ENCODE data around the gene GABRP. TPM values are rescaled to one million over a fixed set of nuclear protein-coding genes. Genes with fewer than 3 reads are reported as not detected.

The GABRP gene
- total RNA-seq, 1 experiment from 2014 or later, result 1.5 TPM

DNA sequence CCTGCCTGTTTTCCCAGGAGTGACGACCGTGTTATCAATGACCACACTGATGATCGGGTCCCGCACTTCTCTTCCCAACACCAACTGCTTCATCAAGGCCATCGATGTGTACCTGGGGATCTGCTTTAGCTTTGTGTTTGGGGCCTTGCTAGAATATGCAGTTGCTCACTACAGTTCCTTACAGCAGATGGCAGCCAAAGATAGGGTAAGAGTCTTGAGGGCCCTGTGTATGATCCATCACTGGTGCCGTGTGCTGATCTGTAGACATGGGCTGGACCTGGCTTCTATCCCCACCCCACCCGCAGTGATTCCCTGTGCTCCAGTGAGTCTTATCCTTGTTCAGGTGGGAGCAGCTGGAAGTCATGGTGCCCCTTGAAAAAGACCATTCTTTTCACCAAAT is 26.0 kb downstream of the GABRP start:
- Histone ChIP-seq H3K56ac (ENCODE audit: insufficient read length, low read depth, low read length) (no peak overlapping the region), H2BK12ac (ENCODE audit: insufficient read length, low read depth, low read length) (no peak overlapping the region), H3K4me1 (ENCODE audit: insufficient read depth, low read length) (no peaks in the 10 kb centered on the region), H3K27me3 (ENCODE audit: insufficient read depth, low read length) (no peaks in the 10 kb centered on the region), H3K4ac (ENCODE audit: low read depth, low read length) (no peak overlapping the region), H4K20me1 (ENCODE audit: control insufficient read depth, insufficient read depth, insufficient read length) (no peaks in the 10 kb centered on the region), H3K23me2 (ENCODE audit: insufficient read length, low read depth, low read length, poor library complexity, severe bottlenecking) (no peaks in the 10 kb centered on the region), H2AK5ac (ENCODE audit: insufficient read length, low read length) (no peak overlapping the region), H3K9ac (ENCODE audit: extremely low read depth, insufficient read length, low read length) (no peak overlapping the region), H4K8ac (replicated peaks; ENCODE audit: insufficient read length, low read depth, low read length) (no peak overlapping the region), H2AFZ (ENCODE audit: low read length) (no peak overlapping the region), H3T11ph (ENCODE audit: low read length) (no peak overlapping the region), H3K79me1 (ENCODE audit: insufficient read depth, low read depth, low read length, poor library complexity, severe bottlenecking) (no peaks in the 10 kb centered on the region), H2BK120ac (ENCODE audit: low read depth, low read length, poor library complexity, severe bottlenecking) (no peak overlapping the region), H2BK15ac (ENCODE audit: low read depth, low read length) (no peak overlapping the region), H3K27ac (ENCODE audit: insufficient read length, low read depth, low read length) (no peak overlapping the region), H3K18ac (ENCODE audit: insufficient read length, low read depth, low read length) (no peak overlapping the region), H3K4me2 (ENCODE audit: insufficient read depth, insufficient read length, low read length) (no peak overlapping the region), H4K5ac (ENCODE audit: insufficient read length, low read depth, low read length) (no peak overlapping the region), H2BK5ac (ENCODE audit: insufficient read length, low read length) (no peak overlapping the region), H4K91ac (ENCODE audit: insufficient read length, low read depth, low read length) (no peak overlapping the region), H3K9me3 (ENCODE audit: control insufficient read depth, low read depth, low read length) (no peaks in the 10 kb centered on the region), H3K14ac (ENCODE audit: insufficient read depth, low read length) (no peak overlapping the region), H3K23ac (ENCODE audit: insufficient read length, low read depth, low read length) (no peak overlapping the region), H2BK20ac (ENCODE audit: low read depth, low read length, poor library complexity, severe bottlenecking) (no peak overlapping the region), H3K79me2 (ENCODE audit: insufficient read depth, low read length) (no peaks in the 10 kb centered on the region)
- no peak overlapping the region for H3K4me3 Mint-ChIP-seq
- DNase-seq, result peak; percentile 42
- TF ChIP-seq CTCF (conservative IDR thresholded peaks at IDR 0.05), result peak; percentile 62
- no peak overlapping the region for H3K27ac Mint-ChIP-seq
- H3K4me1 Mint-ChIP-seq, result peaks cover 7 to 10% of the 10 kb centered on the region in 2 experiments
- WGBS (ENCODE audit: extremely low coverage, insufficient read length, low lambda C conversion rate), result no CpG with 5 or more reads among the region's 7 CpGs
- no peaks in the 10 kb centered on the region; a peak in 1 of 7 replicates for H3K36me3 Mint-ChIP-seq (ENCODE audit: insufficient read depth in 1 of 3, low read depth in 3 of 3)
- no peaks in the 10 kb centered on the region; a peak in 2 of 5 replicates for H3K9me3 Mint-ChIP-seq
- H3K27me3 Mint-ChIP-seq (ENCODE audit: low read depth), result peaks cover 6% of the 10 kb centered on the region
